HepG2 (cell line): ENCODE results near the gene CIT. TPM values are rescaled to one million over a fixed set of nuclear protein-coding genes. Genes with fewer than 3 reads are reported as not detected.

ENCODE experiments used
- ATAC-seq: fragments of 200-7000 bp; cut with Tn5 transposase; 3 replicates; pipeline ENCODE4 v1.9.1; 2020; ENCODE audit warnings: mild to moderate bottlenecking, moderate library complexity
- BruUV-seq: library from RNA; stranded (reverse); fragments of 400-500 nt; replicated peaks from 2 replicates; lab custom pipeline; 2021; lab: Mats Ljungman, UMichigan
- CTCF ChIA-PET: fragments of 300-600 bp; formaldehyde crosslinking; extraction: SDS; loops from one replicate; lab custom pipeline; 2021; ENCODE audit warnings: low total read pairs, inconsistent platforms, low intra/inter-chr PET ratio; lab: Yijun Ruan, JAX
- POLR2A ChIA-PET: fragments of 350-600 bp; sonication (Branson Sonifier 250); formaldehyde crosslinking; loops from one replicate; lab custom pipeline; 2020; ENCODE audit warnings: antibody characterized with exemption, inconsistent platforms; lab: Yijun Ruan, JAX
- DNase-seq: peaks from one replicate; pipeline ENCODE4 v3.0.0-alpha.2; 2015; ENCODE audit warnings: low spot score
- FAIRE-seq: peaks from 3 replicates; lab custom pipeline; 2011; peaks lifted over from hg19 to GRCh38; lab: Jason Lieb, UNC
- H2AFZ ChIP-seq: one replicate; pipeline ENCODE4 v1.6.1; 2011; ENCODE audit warnings: low read length, inconsistent platforms
- H3K27ac ChIP-seq: fragments of 300-600 bp; 3 replicates; pipeline ENCODE4 v1.8.0; 2011; ENCODE audit warnings: mixed run types, mild to moderate bottlenecking, mixed read lengths, low read length, inconsistent platforms; ENCODE audit not compliant: insufficient read depth; ENCODE audit errors: extremely low read length
- H3K27me3 ChIP-seq, 2 experiments: fragments of 200-600 bp in 1 of 2; 2 replicates in 1 of 2; 3 replicates in 1 of 2; pipeline versions ENCODE4 v1.6.0 to v1.8.0; 2011; ENCODE audit warnings: low read length in 2 of 2, mild to moderate bottlenecking in 2 of 2, moderate library complexity in 2 of 2, inconsistent platforms in 1 of 2; ENCODE audit not compliant: insufficient read depth in 2 of 2, control insufficient read depth in 1 of 2
- H3K36me3 ChIP-seq, 2 experiments: fragments of 200-600 bp in 1 of 2; replicated peaks in 1 of 2; 2 replicates in 1 of 2; 3 replicates in 1 of 2; pipeline versions ENCODE4 v1.5.1 to v1.8.0; 2011; ENCODE audit warnings: low read length in 2 of 2, inconsistent platforms in 1 of 2; ENCODE audit not compliant: insufficient read depth in 2 of 2, control insufficient read depth in 1 of 2
- H3K4me1 ChIP-seq: 2 replicates; pipeline ENCODE4 v1.5.1; 2012; ENCODE audit warnings: low read length, inconsistent platforms; ENCODE audit not compliant: insufficient read depth
- H3K4me2 ChIP-seq: 2 replicates; pipeline ENCODE4 v1.6.0; 2011; ENCODE audit warnings: low read depth, low read length, inconsistent platforms
- H3K4me3 ChIP-seq, 3 experiments: fragments of 200-600 bp in 1 of 3; sonication (generic), shearing (Covaris generic) in 1 of 3; replicated peaks in 1 of 3; 2 replicates each; pipeline ENCODE4 v1.5.1; 2011 to 2016; ENCODE audit warnings: low read length in 3 of 3, inconsistent platforms in 2 of 3, low read depth in 2 of 3, mild to moderate bottlenecking in 2 of 3, control low read depth in 1 of 3, mixed read lengths in 1 of 3; ENCODE audit not compliant: insufficient read depth in 1 of 3
- H3K79me2 ChIP-seq: one replicate; pipeline ENCODE4 v1.6.1; 2011; ENCODE audit warnings: low read length, inconsistent platforms; ENCODE audit not compliant: insufficient read depth
- H3K9ac ChIP-seq: 2 replicates; pipeline ENCODE4 v1.6.0; 2011; ENCODE audit warnings: mild to moderate bottlenecking, low read depth, low read length, inconsistent platforms; ENCODE audit not compliant: insufficient read depth
- H3K9me3 ChIP-seq: 2 replicates; pipeline ENCODE4 v1.5.1; 2012; ENCODE audit warnings: mild to moderate bottlenecking, low read length
- H4K20me1 ChIP-seq: 2 replicates; pipeline ENCODE4 v1.6.0; 2011; ENCODE audit warnings: inconsistent platforms, mild to moderate bottlenecking, low read length, moderate library complexity; ENCODE audit not compliant: insufficient read depth
- ELF4 ChIP-seq: sonication (generic); formaldehyde crosslinking; IDR thresholded peaks from 2 replicates; pipeline ENCODE4 v1.5.0; 2020; ENCODE audit warnings: missing genetic modification reagents, mild to moderate bottlenecking, moderate library complexity, borderline replicate concordance
- FOSL2 ChIP-seq: sonication (generic); formaldehyde crosslinking; IDR thresholded peaks from 2 replicates; pipeline ENCODE4 v1.4.0; 2020; ENCODE audit warnings: missing genetic modification reagents
- GATAD2A ChIP-seq: IDR thresholded peaks from 2 replicates; pipeline ENCODE4 v1.6.1; 2016
- MED1 ChIP-seq: sonication (generic); formaldehyde crosslinking; IDR thresholded peaks from 2 replicates; pipeline ENCODE4 v1.4.0; 2020; ENCODE audit warnings: missing genetic modification reagents
- MIXL1 ChIP-seq: IDR thresholded peaks from 2 replicates; pipeline ENCODE4 v1.6.1; 2016
- MTA3 ChIP-seq: sonication (generic); formaldehyde crosslinking; IDR thresholded peaks from 2 replicates; pipeline ENCODE4 v1.4.0; 2020; ENCODE audit warnings: missing genetic modification reagents
- NR2C2 ChIP-seq: sonication (generic); formaldehyde crosslinking; IDR thresholded peaks from 2 replicates; pipeline ENCODE4 v1.4.0; 2020; ENCODE audit warnings: missing genetic modification reagents, mild to moderate bottlenecking, moderate library complexity, borderline replicate concordance
- POLR2A ChIP-seq, 2 experiments: IDR thresholded peaks; 2 replicates each; pipeline ENCODE4 v1.6.1; 2011; ENCODE audit warnings: low read depth in 2 of 2, low read length in 2 of 2, mild to moderate bottlenecking in 1 of 2, moderate library complexity in 1 of 2; ENCODE audit not compliant: insufficient read depth in 1 of 2
- RAD21 ChIP-seq: fragments of 450-650 bp; formaldehyde crosslinking; IDR thresholded peaks from 2 replicates; pipeline ENCODE4 v1.5.0; 2020; ENCODE audit warnings: mild to moderate bottlenecking
- SAFB2 ChIP-seq: sonication (generic); formaldehyde crosslinking; IDR thresholded peaks from 2 replicates; pipeline ENCODE4 v1.5.1; 2020; ENCODE audit warnings: missing genetic modification reagents, low read depth, mild to moderate bottlenecking, borderline replicate concordance
- SMC3 ChIP-seq: IDR thresholded peaks from 2 replicates; pipeline ENCODE4 v1.6.1; 2011; ENCODE audit warnings: low read length, improper control_type of control experiment
- SNAI1 ChIP-seq: sonication (generic); formaldehyde crosslinking; IDR thresholded peaks from 2 replicates; pipeline ENCODE4 v1.5.0; 2020; ENCODE audit warnings: mild to moderate bottlenecking, missing genetic modification reagents, borderline replicate concordance
- STAG1 ChIP-seq: sonication (generic); formaldehyde crosslinking; IDR thresholded peaks from 2 replicates; pipeline ENCODE4 v1.4.0; 2020; ENCODE audit warnings: missing genetic modification reagents
- TEAD3 ChIP-seq: optimal IDR thresholded peaks from 2 replicates; pipeline ENCODE3; 2016; ENCODE audit warnings: borderline replicate concordance
- ZC3H13 ChIP-seq: sonication (generic); formaldehyde crosslinking; IDR thresholded peaks from 2 replicates; pipeline ENCODE4 v1.8.1; 2023; ENCODE audit warnings: mild to moderate bottlenecking, missing genetic modification reagents, moderate library complexity
- ZFYVE20 ChIP-seq: sonication (generic); formaldehyde crosslinking; IDR thresholded peaks from 2 replicates; pipeline ENCODE4 v1.8.0; 2023; ENCODE audit warnings: low read depth, mild to moderate bottlenecking, moderate library complexity, missing genetic modification reagents, borderline replicate concordance
- ZNF549 ChIP-seq: sonication (generic); formaldehyde crosslinking; IDR thresholded peaks from 2 replicates; pipeline ENCODE4 v1.5.0; 2020; ENCODE audit warnings: missing genetic modification reagents
- ZNF574 ChIP-seq: sonication (generic); formaldehyde crosslinking; IDR thresholded peaks from 2 replicates; pipeline ENCODE4 v1.4.0; 2020; ENCODE audit warnings: missing genetic modification reagents
- WGBS: methylation state at CpG from one replicate; pipeline ENCODE4 v1.1.6; 2017; ENCODE audit warnings: low lambda C conversion rate; 5-methylcytosine and 5-hydroxymethylcytosine counted together
- in situ Hi-C: cut with HindIII; loops from 2 replicates; pipeline ENCODE4 v1.10.0; 2017; ENCODE audit warnings: low pct_unique_long_range_greater_than_20kb; ENCODE audit not compliant: extremely low pct_ligation_motif_present
- intact Hi-C: fragments of 100-400 bp; cut with micrococcal nuclease; formaldehyde crosslinking; loops from one replicate; pipeline ENCODE4 v1.10.0; 2022; ENCODE audit not compliant: unreplicated experiment
- polyA plus RNA-seq, 8 experiments: library from polyadenylated mRNA; depleted of rRNA in 3 of 8; stranded (reverse) in 7 of 8; unstranded in 1 of 8; fragments of >200 nt; fragmentation: Illumina TruSeq in 4 of 8; extraction: Trizol in 4 of 8; gene quantifications; 2 replicates each; pipeline versions ENCODE4 v1.2.1 to v1.2.3, GENCODE V29; 2011 to 2016; ENCODE audit warnings: low read depth in 4 of 8, missing spikeins in 1 of 8, mixed read lengths in 1 of 8; ENCODE audit not compliant: insufficient read depth in 1 of 8
- total RNA-seq, 5 experiments: library from RNA; depleted of rRNA; stranded (reverse); fragments of >200 nt; fragmentation: Illumina TruSeq; extraction: Trizol; gene quantifications; 2 replicates each; pipeline ENCODE4 v1.2.3, GENCODE V29; 2016; ENCODE audit warnings: low read depth in 1 of 5
- TF ChIP-seq, protein P1 (sequence below): sonication (generic); formaldehyde crosslinking; IDR thresholded peaks from 2 replicates; pipeline ENCODE4 v1.4.0; 2020; ENCODE audit warnings: missing genetic modification reagents, borderline replicate concordance

The CIT gene
- total and polyA plus RNA-seq, 2 of the 13 experiments (the other 11 are each of a cell fraction or from before 2014, with no cell fraction given), result 7.7 to 11.7 TPM

DNA sequence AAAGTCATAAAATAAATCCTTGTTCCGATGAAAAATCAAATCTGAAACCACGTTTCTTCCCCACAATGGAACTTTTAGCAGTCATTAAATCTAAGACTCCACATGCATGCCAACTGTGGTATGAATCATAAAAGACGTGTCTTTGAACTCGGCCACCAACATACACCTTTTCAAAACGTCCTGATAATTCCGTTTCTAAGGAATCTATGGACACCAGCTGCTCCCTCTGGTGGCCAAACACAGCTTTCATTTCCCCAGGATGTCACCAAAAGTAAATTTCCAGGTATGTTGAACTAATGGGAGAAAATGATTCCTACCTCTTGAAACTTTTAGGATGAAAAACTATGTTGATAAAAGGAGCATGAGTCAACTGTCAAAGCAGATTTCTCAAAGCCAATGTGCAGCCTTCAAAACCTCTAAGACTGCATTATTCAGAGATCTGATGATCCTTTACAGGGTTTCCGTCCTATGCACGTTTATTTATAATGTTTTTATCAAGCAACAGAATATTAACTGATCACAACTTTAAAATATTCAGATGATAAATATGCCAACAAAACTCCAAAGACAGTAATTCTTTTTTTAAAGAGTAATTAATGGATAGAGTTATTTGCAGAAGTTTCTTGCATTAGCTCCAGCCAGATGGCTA lies 96.2 kb downstream of the CIT start:
- Histone ChIP-seq H3K9ac (no peak overlapping the region), H3K27me3 (no peaks in the 10 kb centered on the region), H3K36me3 (peaks cover 3 to 32% of the 10 kb centered on the region in 2 experiments; a peak in 4 of 5 replicates), H3K27ac (no peak overlapping the region), H3K4me2 (no peak overlapping the region), H3K79me2 (no peaks in the 10 kb centered on the region), H2AFZ (no peak overlapping the region), H3K4me3 (no peak overlapping the region), H3K9me3 (no peaks in the 10 kb centered on the region), H4K20me1 (no peaks in the 10 kb centered on the region), H3K4me1 (no peaks in the 10 kb centered on the region)
- ATAC-seq (peak; percentile 46; the same call in 2 of the 3 replicates), DNase-seq (peak; percentile 37), FAIRE-seq (peak; percentile 73)
- POLR2A ChIA-PET, result no interaction called here
- in situ Hi-C loops, result no loop called here
- intact Hi-C loops, result loop anchor here (10.0 kb wide), 1 partner anchor 86 kb away; no protein-coding TSS in a partner anchor
- WGBS, result 46% methylated on average over 8 of the region's 8 CpGs
- CTCF ChIA-PET, result interaction anchor here (1.1 to 2.4 kb wide), 2 partner anchors 86 to 122 kb away, joined by 7 to 10 read pairs; no protein-coding TSS in a partner anchor
- BruUV-seq, result no TSS peak
- TF ChIP-seq SMC3 (peak; percentile 82), MIXL1 (CRISPR knock-in tag) (0 out of 2 replicates have a peak, but pooled peaks have one; percentile 24), RAD21 (CRISPR knock-in tag) (peak; percentile 35; the same call in 1 of the 2 replicates), MTA3 (CRISPR knock-in tag) (no peak), STAG1 (peak; percentile 62), ZNF549 (no peak), ZNF574 (CRISPR knock-in tag) (no peak), SAFB2 (CRISPR knock-in tag) (no peak), NR2C2 (CRISPR knock-in tag) (no peak), TEAD3 (CRISPR knock-in tag) (peak; percentile 32), ELF4 (CRISPR knock-in tag) (no peak), GATAD2A (0 out of 2 replicates have a peak, but pooled peaks have one; percentile 24), SNAI1 (no peak), ZFYVE20 (CRISPR knock-in tag) (no peak), MED1 (CRISPR knock-in tag) (no peak), FOSL2 (peak; percentile 14; the same call in 1 of the 2 replicates), POLR2A (IDR thresholded peaks at IDR 0.05; ENCODE audit: insufficient read depth in 1 of 2, low read depth in 2 of 2, low read length in 2 of 2) (no peak), ZC3H13 (CRISPR knock-in tag) (no peak)
- TF ChIP-seq, protein P1, sequence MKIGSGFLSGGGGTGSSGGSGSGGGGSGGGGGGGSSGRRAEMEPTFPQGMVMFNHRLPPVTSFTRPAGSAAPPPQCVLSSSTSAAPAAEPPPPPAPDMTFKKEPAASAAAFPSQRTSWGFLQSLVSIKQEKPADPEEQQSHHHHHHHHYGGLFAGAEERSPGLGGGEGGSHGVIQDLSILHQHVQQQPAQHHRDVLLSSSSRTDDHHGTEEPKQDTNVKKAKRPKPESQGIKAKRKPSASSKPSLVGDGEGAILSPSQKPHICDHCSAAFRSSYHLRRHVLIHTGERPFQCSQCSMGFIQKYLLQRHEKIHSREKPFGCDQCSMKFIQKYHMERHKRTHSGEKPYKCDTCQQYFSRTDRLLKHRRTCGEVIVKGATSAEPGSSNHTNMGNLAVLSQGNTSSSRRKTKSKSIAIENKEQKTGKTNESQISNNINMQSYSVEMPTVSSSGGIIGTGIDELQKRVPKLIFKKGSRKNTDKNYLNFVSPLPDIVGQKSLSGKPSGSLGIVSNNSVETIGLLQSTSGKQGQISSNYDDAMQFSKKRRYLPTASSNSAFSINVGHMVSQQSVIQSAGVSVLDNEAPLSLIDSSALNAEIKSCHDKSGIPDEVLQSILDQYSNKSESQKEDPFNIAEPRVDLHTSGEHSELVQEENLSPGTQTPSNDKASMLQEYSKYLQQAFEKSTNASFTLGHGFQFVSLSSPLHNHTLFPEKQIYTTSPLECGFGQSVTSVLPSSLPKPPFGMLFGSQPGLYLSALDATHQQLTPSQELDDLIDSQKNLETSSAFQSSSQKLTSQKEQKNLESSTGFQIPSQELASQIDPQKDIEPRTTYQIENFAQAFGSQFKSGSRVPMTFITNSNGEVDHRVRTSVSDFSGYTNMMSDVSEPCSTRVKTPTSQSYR (CRISPR knock-in tag), result no peak
